Keratinocyte (primary cell): ENCODE results near the gene DMRTB1. TPM values are rescaled to one million over a fixed set of nuclear protein-coding genes. Genes with fewer than 3 reads are reported as not detected.

Experiments used
- DNase-seq: peaks from one replicate; pipeline ENCODE4 v3.0.0-alpha.2; 2011; ENCODE audit warnings: low read depth, missing footprints, low spot score
- FAIRE-seq: peaks from 2 replicates; lab custom pipeline; 2011; peaks lifted over from hg19 to GRCh38; lab: Jason Lieb, UNC
- H2AFZ ChIP-seq: 2 replicates; pipeline ENCODE4 v1.6.0; 2012; ENCODE audit warnings: low read length, control low read depth, inconsistent platforms; ENCODE audit not compliant: control insufficient read depth
- H3K27ac ChIP-seq: 2 replicates; pipeline ENCODE4 v1.5.1; 2011; ENCODE audit warnings: low read length; ENCODE audit not compliant: control insufficient read depth, insufficient read depth
- H3K27me3 ChIP-seq: 3 replicates; pipeline ENCODE4 v1.6.0; 2011; ENCODE audit warnings: low read length; ENCODE audit not compliant: control insufficient read depth, insufficient read depth; ENCODE audit errors: extremely low read depth
- H3K36me3 ChIP-seq, 2 experiments: 2 replicates in 1 of 2; 3 replicates in 1 of 2; pipeline ENCODE4 v1.5.1; 2011; ENCODE audit warnings: low read length in 2 of 2, mild to moderate bottlenecking in 1 of 2; ENCODE audit not compliant: control insufficient read depth in 2 of 2, insufficient read depth in 2 of 2; ENCODE audit errors: extremely low read depth in 1 of 2
- H3K4me1 ChIP-seq: 3 replicates; pipeline ENCODE4 v1.5.1; 2011; ENCODE audit warnings: low read length; ENCODE audit not compliant: control insufficient read depth, insufficient read depth; ENCODE audit errors: extremely low read depth
- H3K4me2 ChIP-seq: 3 replicates; pipeline ENCODE4 v1.6.0; 2011; ENCODE audit warnings: low read depth, low read length; ENCODE audit not compliant: control insufficient read depth, insufficient read depth; ENCODE audit errors: extremely low read depth
- H3K4me3 ChIP-seq, 3 experiments: fragments of 200-600 bp in 1 of 3; sonication (generic) in 1 of 3; 2 replicates in 2 of 3; 3 replicates in 1 of 3; pipeline ENCODE4 v1.5.1; 2011 to 2016; ENCODE audit warnings: low read length in 3 of 3, mild to moderate bottlenecking in 3 of 3, control low read depth in 2 of 3, inconsistent platforms in 1 of 3, low read depth in 1 of 3, mixed read lengths in 1 of 3, mixed run types in 1 of 3, moderate library complexity in 1 of 3; ENCODE audit not compliant: control insufficient read depth in 2 of 3, insufficient read depth in 2 of 3; ENCODE audit errors: extremely low read depth in 1 of 3
- H3K79me2 ChIP-seq: 2 replicates; pipeline ENCODE4 v1.6.0; 2012; ENCODE audit warnings: low read length; ENCODE audit not compliant: control insufficient read depth, insufficient read depth
- H3K9ac ChIP-seq: 3 replicates; pipeline ENCODE4 v1.6.0; 2011; ENCODE audit warnings: low read length; ENCODE audit not compliant: control insufficient read depth, insufficient read depth; ENCODE audit errors: extremely low read depth
- H3K9me1 ChIP-seq: 3 replicates; pipeline ENCODE4 v1.6.0; 2011; ENCODE audit warnings: low read length; ENCODE audit not compliant: control insufficient read depth, insufficient read depth; ENCODE audit errors: extremely low read depth
- H3K9me3 ChIP-seq: 2 replicates; pipeline ENCODE4 v1.5.1; 2012; ENCODE audit warnings: low read depth, low read length; ENCODE audit not compliant: control insufficient read depth
- H4K20me1 ChIP-seq: 3 replicates; pipeline ENCODE4 v1.6.0; 2011; ENCODE audit warnings: low read length; ENCODE audit not compliant: control insufficient read depth, insufficient read depth; ENCODE audit errors: extremely low read depth
- EZH2 ChIP-seq: IDR thresholded peaks from one replicate; pipeline ENCODE4 v1.6.1; 2012; ENCODE audit warnings: inconsistent platforms, mild to moderate bottlenecking, low read length, moderate library complexity
- dilution Hi-C: fragments of 300-500 bp; cut with MboI; formaldehyde crosslinking; loops from one replicate; pipeline ENCODE4 v1.7.0; 2020; ENCODE audit warnings: low sequenced_read_pairs; ENCODE audit not compliant: extremely low pct_ligation_motif_present
- polyA plus RNA-seq, 5 experiments: library from polyadenylated mRNA; depleted of rRNA in 3 of 5; stranded (reverse) in 3 of 5; stranded (forward) in 1 of 5; unstranded in 1 of 5; fragments of >200 nt; gene quantifications; 1 replicate in 1 of 5; 2 replicates in 3 of 5; 3 replicates in 1 of 5; pipeline versions ENCODE4 v1.2.1 to v1.2.3, GENCODE V29; 2011 to 2012; ENCODE audit warnings: missing spikeins in 2 of 5, low read depth in 1 of 5, low replicate concordance in 1 of 5
- TF ChIP-seq, protein P1 (sequence below), 3 experiments: IDR thresholded peaks in 1 of 3; conservative IDR thresholded peaks in 1 of 3; optimal IDR thresholded peaks in 1 of 3; 2 replicates in 2 of 3; 3 replicates in 1 of 3; pipeline versions ENCODE3 to v1.5.1; 2011; ENCODE audit warnings: low read length in 3 of 3, mild to moderate bottlenecking in 3 of 3, moderate library complexity in 2 of 3, control low read depth in 1 of 3, inconsistent platforms in 1 of 3; ENCODE audit not compliant: insufficient read depth in 2 of 3; ENCODE audit errors: extremely low read depth in 1 of 3

DMRTB1 gene
- polyA plus RNA-seq, 1 donor (not counting 4 experiments of a cell fraction or from before 2014, with no cell fraction given) = not detected

DNA sequence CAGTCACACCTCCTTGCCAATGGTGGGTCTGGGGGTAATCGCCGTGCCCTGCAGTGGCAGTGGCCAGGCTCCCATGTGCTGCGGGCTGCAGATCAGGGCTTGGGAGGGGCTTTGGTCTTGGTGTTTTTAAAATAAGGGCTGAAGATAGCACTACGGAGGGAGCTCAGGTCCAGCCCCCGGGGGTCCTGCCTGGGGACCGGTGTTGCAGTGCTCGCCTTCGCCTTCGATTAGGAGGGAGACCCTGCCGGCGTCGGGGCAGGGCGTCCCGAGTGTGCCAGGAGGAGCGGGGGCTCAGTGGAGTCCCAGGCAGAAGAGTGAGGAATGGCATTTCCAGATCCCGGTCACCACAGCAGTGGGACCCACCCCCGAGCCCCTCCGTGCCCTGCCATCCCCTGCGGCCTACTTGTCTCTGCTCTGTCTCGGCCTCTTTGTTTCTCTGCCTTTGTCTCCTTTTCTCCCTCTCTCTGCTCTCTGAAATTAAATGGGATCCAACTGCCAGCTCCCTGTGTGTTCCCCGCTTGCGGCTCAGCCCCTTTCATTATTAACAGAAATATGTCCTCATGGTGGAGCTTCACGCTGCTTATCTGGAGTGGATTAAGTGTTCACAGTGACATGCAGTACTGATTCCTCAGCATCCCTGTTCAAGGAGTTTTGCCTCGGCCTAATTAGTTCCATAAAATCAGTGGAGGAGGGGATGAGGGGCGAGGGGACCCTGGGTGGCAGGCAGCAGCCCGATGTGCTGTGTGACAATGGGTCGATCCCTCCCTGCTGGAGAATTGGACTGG is 44.4 kb downstream of the DMRTB1 start:
- H3K4me3 ChIP-seq = no peak overlapping the region
- H3K4me2 ChIP-seq = no peak overlapping the region
- no peaks in the 10 kb centered on the region for H3K4me1 ChIP-seq
- no peaks in the 10 kb centered on the region for H3K36me3 ChIP-seq
- H3K9me3 ChIP-seq = no peaks in the 10 kb centered on the region
- H3K9ac ChIP-seq = no peak overlapping the region
- H3K9me1 ChIP-seq = no peaks in the 10 kb centered on the region
- FAIRE-seq (no peak), DNase-seq (no peak)
- dilution Hi-C loops = no loop called here
- H3K27me3 ChIP-seq = peaks cover 9% of the 10 kb centered on the region
- H4K20me1 ChIP-seq = peaks cover 2% of the 10 kb centered on the region
- no peak overlapping the region for H3K27ac ChIP-seq
- no peak overlapping the region for H2AFZ ChIP-seq
- TF ChIP-seq EZH2 = no peak
- TF ChIP-seq, protein P1, sequence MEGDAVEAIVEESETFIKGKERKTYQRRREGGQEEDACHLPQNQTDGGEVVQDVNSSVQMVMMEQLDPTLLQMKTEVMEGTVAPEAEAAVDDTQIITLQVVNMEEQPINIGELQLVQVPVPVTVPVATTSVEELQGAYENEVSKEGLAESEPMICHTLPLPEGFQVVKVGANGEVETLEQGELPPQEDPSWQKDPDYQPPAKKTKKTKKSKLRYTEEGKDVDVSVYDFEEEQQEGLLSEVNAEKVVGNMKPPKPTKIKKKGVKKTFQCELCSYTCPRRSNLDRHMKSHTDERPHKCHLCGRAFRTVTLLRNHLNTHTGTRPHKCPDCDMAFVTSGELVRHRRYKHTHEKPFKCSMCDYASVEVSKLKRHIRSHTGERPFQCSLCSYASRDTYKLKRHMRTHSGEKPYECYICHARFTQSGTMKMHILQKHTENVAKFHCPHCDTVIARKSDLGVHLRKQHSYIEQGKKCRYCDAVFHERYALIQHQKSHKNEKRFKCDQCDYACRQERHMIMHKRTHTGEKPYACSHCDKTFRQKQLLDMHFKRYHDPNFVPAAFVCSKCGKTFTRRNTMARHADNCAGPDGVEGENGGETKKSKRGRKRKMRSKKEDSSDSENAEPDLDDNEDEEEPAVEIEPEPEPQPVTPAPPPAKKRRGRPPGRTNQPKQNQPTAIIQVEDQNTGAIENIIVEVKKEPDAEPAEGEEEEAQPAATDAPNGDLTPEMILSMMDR (optimal IDR thresholded peaks at IDR 0.05 in 1 of 3, IDR thresholded peaks at IDR 0.05 in 1 of 3, conservative IDR thresholded peaks at IDR 0.05 in 1 of 3; ENCODE audit: extremely low read depth in 1 of 3, insufficient read depth in 2 of 3, low read length in 3 of 3) = no peak
- no peaks in the 10 kb centered on the region for H3K79me2 ChIP-seq

DNA sequence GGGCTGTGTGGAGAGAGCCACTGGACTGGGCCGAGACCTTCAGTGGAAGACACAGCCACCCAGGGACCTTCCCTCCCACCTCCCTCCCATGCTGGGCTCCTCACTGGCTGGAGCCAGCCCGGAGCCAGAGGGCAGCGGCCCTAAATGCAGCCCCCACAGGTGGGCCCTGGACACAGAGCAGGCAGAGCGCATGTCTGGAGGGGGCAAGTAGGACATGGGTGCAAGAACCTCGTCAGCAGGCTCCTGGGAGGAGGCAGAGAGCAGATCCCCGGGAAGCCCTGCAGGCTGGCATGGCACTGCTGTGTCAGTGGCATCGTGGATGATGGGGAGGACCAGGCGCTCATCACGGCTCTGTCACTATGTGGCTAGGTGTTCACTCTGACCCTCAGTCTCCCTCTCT is 45.7 kb downstream of the DMRTB1 start:
- H3K36me3 ChIP-seq = no peaks in the 10 kb centered on the region
- no peak overlapping the region for H3K27ac ChIP-seq
- H3K79me2 ChIP-seq = no peaks in the 10 kb centered on the region
- no peaks in the 10 kb centered on the region for H3K9me3 ChIP-seq
- TF ChIP-seq, protein P1 (optimal IDR thresholded peaks at IDR 0.05 in 1 of 3, IDR thresholded peaks at IDR 0.05 in 1 of 3, conservative IDR thresholded peaks at IDR 0.05 in 1 of 3; ENCODE audit: extremely low read depth in 1 of 3, insufficient read depth in 2 of 3, low read length in 3 of 3) = no peak
- no peak for TF ChIP-seq EZH2
- no peak for DNase-seq
- H3K4me2 ChIP-seq = no peak overlapping the region
- H3K4me1 ChIP-seq = peaks cover 4% of the 10 kb centered on the region
- no peak for FAIRE-seq
- H3K9me1 ChIP-seq = no peaks in the 10 kb centered on the region
- no peak overlapping the region for H3K9ac ChIP-seq
- H4K20me1 ChIP-seq = no peaks in the 10 kb centered on the region
- H3K27me3 ChIP-seq = peaks cover 14% of the 10 kb centered on the region
- H2AFZ ChIP-seq = no peak overlapping the region
- no peak overlapping the region for H3K4me3 ChIP-seq
- dilution Hi-C loops = no loop called here
